ENCODE data around the gene BRWD1.

DNA sequence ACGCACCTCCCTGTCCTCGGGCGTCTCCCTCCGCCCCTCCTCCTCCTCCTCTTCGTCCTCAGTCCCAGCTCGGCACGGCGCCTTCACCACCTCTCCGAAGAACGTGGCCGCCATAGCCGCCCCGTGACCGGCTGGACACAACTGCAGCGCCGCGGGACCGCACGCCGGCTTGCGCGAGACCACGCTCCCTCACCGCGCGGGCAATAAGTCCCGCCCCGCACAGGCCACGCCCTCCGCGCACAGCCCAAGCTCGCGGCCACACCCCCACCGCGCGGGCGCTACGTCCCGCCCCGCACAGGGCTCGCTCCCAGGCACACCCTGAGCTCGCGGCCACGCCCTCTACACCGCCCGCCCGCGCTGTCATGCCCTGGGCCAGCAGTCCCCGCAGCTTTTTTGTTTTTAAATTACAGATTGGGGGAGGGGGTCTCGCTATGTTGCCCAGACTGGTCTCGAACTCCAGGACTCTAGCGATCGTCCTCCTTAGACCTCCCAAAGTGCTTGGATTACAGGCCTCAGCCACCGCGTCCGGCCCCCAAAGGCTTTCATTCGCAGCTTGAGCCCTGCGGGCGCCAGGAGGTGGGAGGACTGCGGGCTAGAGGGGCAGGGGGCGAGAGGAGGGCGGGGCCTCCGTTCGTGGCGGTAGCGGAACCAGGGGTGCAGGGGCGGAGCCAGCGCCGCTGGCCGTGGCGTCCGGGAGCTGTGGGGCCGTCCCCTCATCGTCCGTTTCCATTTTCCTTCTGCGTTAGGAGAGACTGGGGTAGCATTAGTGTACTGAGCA, 130.0 kb downstream of the BRWD1 start, which contains the start of gene PSMG1:
- TF ChIP-seq TAF1 (IDR thresholded peaks at IDR 0.05; ENCODE audit: borderline replicate concordance, low read depth, low read length), result peak; percentile 52; the same call in 1 of the 2 replicates
- TF ChIP-seq POLR2A (IDR thresholded peaks at IDR 0.05; ENCODE audit: low read depth, low read length), result peak; percentile 92
- TF ChIP-seq POLR2AphosphoS5 (IDR thresholded peaks at IDR 0.05; ENCODE audit: low read depth, low read length), result peak; percentile 92

Data from GM12892 (cell line).